HG03571 (cell line): ENCODE results near the gene CACNA2D3.
"Not testable (repeated sequence)": the region's sequence is repeated elsewhere in the genome, so short reads cannot be mapped to it uniquely, and the experiment has no call there.

Experiments used
- ATAC-seq: cut with Tn5 transposase; IDR thresholded peaks from one replicate; pipeline ENCODE4 v1.9.1; 2021; ENCODE audit not compliant: unreplicated experiment

CACNA2D3 gene

GRCh38 chr3:54122324-54123002 lies at the start of gene CACNA2D3:
CACNA2D3 (plus strand) TSS chr3:54122552.
- no peak for ATAC-seq

DNA sequence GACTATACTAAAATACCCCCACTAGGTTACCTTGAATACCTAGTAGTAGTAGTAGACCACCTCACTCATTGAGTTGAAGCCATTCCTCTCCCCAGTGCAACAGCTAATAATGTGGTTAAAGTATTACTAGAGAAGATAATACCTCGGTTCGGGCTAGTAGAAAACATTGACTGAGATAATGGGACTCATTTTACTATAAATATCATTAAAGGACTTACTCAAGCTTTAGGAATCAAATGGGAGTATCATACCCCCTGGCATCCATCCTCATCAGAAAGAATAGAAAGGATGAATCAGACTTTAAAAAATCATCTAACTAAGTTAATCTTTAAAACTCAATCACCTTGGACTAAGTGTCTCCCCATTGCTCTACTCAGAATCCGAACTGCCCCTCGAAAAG lies 49.0 kb upstream of the CACNA2D3 start:
- no peak for ATAC-seq

GRCh38 chr3:54079314-54079713 lies 43.0 kb upstream of the CACNA2D3 start:
- ATAC-seq: no peak

DNA sequence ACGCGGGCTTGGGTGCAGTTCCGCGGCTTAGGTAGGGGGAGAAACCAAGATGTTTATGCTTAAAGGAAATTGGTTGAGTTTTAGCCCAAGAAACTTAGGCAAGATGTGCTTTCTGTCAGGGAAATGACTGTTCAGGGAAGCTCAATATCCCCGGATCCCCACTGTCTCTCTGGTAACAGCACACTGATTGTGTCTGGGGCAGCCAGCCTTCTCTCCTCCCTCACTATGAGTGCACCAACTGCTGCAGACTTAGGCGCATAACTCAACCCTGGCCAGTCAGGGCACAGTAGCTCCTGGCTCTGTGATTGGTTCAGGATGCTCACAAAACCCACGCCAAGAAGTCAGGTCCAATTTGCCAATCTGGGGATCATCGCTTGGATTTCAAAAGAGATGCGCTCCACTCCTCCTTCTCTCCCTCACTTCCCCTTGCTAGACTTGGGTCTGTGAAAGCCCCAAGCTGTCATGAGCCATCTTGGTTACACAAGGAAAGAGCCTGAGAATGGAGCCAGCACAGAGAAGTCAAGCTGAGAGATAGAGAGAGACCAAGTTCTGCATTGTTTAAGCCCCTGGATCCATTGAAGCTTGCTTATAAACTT lies 42.5 kb upstream of the CACNA2D3 start:
- ATAC-seq: no peak

- no peak for ATAC-seq
Observed at GRCh38 chr3:54083921-54084320, 38.4 kb upstream of the CACNA2D3 start.

DNA sequence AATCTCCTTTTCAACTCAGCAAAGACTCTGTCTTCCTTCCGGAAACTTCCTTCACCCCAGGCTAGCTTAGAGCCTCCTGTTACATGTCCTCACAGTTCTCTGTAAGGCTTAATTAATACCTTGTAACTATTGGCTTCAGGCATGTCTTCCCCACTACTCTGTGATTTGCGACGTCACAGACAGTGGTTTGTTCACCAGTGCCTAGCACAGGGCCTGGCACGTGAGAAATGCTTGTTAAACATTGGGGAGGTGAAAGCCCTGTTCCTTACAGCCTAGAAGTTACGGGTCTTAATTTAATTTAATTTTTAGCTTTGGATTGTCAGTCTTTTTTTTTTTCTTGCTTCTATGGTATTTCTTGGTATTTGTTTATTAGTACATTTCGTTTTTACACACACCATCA lies 36.4 kb upstream of the CACNA2D3 start:
- no peak for ATAC-seq

DNA sequence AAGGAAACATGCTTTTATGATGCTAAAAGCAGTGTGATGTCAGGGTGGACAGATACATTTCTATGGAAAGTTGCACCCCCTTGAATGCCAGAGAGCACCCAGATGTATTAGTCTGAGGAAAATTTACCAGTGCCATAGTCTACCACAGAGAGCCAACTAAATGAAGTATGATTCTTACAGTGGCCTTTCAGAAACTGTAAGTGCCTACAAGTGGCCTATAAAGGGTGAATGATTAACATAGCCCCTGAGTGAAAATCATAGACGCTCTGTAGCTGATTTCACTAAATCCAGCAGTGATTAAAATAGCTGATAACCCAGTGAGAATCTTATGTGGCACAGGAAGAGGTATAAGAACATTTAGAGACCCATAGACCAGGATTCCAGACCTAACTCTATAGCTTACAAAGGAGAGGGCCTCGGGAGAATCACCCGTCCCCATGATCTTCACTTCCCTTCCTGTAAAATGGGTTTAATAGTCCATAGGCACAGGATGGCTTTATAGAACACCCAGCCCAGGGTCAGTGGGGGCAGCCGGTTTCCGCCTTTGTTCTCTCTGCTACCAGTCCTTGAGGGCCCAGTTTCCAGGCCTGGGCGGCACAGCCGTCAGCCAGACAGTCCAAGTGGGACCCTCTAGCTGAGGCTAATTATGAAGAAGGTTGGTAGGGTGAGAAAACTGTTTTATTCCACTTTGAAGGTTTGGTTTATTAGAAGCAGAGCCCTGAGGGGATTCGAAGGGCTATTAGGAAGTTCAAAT lies 35.5 kb upstream of the CACNA2D3 start:
- ATAC-seq: no peak

DNA sequence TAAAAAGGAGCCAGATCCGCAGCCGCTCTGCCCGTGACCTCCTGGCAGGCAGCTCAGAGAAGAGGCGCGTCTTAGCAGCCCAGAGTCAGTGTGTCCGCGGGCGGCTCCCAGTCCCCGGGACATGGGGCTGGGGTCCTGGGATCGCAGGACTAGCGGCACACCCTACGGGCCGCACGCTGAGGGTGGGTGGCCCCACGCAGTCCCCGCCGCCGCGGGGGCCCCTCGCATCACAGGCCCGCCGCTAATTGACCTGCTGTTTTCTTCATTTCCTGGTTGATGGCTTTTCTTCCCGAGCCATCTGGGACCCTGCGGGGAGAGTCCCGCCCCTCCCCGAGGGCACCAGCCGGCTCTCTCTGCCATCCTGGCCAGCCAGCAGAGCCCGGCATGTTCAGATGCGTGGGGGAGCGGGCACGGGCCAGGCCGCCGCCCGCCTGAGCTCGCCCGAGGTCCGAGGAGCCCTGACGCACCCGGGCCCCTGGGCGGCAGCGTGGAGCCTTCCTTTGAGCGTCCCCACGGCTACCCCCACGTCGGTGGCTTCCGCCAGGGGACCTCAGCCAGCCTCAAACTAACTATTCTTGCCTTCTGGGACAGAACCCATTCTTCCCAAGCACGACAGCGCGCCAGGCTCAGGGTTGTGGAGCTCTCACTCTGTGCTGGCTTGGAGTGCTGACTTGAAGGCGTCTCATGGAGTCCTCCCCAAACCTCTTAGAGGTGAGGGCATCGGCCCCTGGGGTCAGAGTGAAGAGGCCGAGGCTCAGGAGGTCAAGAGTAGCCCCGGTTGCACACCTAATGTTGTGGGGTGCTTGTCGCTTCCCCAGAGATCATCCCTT lies 34.6 kb upstream of the CACNA2D3 start:
- no peak for ATAC-seq

DNA sequence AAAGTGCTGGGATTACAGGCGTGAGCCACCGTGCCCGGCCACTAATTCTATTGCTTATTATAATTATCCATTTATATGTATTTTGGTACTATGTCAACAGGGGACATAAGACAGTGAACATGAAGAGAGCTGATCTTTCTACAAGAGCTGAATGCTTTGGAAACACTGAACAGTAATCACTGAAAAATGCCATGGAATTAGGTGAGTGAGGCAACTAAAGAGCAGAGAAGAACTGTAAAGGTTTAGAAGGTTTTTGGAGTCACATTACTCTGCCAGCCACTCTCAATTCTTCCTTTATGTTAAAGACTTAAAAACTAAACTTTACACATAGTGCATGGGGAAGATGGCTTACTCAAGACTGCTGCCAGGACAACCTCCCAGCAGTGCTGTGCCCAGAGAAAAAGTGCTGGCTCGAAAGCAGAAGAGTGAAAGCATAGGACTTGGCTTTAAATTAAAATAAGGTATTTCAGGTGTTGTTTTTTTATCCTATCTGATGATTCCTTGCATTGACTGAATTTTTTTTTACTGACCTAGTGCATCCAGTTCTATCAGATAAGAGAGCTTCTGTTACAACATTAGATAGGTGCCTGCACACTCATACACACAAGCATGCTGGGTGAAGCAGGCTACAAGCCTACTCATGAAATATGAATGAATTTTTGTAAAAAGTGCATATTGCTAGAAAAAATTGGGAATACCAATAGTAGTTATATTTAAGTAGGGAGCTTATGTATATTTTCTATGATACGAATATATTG lies 28.7 kb upstream of the CACNA2D3 start:
- ATAC-seq: no peak

- ATAC-seq: no peak
Observed at GRCh38 chr3:54094926-54095325, 27.4 kb upstream of the CACNA2D3 start.

DNA sequence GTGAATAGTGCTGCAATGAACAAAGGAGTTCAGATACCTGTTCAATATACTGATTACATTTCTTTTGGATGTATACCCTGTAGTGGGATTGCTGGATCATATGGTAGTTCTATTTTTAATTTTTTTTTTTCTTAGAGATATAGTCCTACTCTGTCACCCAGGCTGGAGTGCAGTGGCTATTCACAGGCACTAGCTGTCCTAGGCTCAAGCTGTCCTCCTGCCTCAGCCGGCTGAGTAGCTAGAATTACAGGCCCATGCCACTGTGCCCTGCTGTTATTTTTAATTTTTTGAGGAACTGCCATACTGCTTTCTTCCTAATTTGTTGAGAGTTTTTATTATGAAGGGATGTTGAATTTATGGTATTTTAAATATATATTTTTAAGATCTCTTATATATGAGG lies 23.0 kb upstream of the CACNA2D3 start:
- no peak for ATAC-seq

- ATAC-seq: no peak
Observed at GRCh38 chr3:54104084-54104483, 18.3 kb upstream of the CACNA2D3 start.

- ATAC-seq: not testable (repeated sequence)
Observed at GRCh38 chr3:54116129-54116528, 6.2 kb upstream of the CACNA2D3 start.

- peak; percentile 81 for ATAC-seq
Observed at GRCh38 chr3:54120657-54121413, 1.5 kb upstream of the CACNA2D3 start.

GRCh38 chr3:54121414-54122323 lies 683 bp upstream of the CACNA2D3 start:
- peak; percentile 24 for ATAC-seq

- no peak for ATAC-seq
Observed at GRCh38 chr3:54123003-54123775, 837 bp downstream of the CACNA2D3 start.

DNA sequence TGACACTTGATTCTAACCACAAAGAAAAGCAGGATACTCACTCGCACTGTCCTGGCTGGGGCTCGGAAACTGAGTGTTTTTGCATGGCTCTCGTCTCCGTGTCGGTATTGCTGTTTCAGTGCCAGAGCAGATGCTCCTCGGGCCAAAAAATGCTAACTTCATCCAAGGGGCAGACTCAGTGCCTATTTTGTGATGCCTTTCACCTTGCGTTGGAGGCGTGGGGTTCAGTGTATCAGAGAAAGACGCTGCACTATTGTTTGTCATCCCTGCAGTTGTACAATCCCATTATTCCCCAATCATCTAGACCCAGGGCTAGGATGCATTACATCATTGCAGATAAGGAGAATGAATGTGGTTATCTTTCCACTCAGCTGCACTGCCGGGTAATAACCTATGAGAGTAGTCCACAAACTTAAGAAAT lies 1.4 kb downstream of the CACNA2D3 start:
- no peak for ATAC-seq

- ATAC-seq: no peak
Observed at GRCh38 chr3:54125300-54125699, 2.9 kb downstream of the CACNA2D3 start.
